Stimulated activated CD4-positive, alpha-beta T cell treated with anti-CD3 and anti-CD28 coated beads, Interleukin-1b, Interleukin-23, amount 100 ng/mL, for 24 hours (primary cell): Measurements from ENCODE around the gene SMIM43.
"Not testable (repeated sequence)": the region's sequence is repeated elsewhere in the genome, so short reads cannot be mapped to it uniquely, and the experiment has no call there.

Source experiments
- DNase-seq, 4 experiments: peaks; one replicate each; pipeline ENCODE4 v3.0.0-alpha.2; 2020; ENCODE audit warnings: low read depth in 4 of 4, low spot score in 1 of 4

SMIM43 gene

GRCh38 chr4:121736735-121737351, 28.1 kb downstream of the SMIM43 start:
- no peak for DNase-seq

- no peak for DNase-seq
Observed at GRCh38 chr4:121734571-121734970, 30.4 kb downstream of the SMIM43 start.

- no peak for DNase-seq
Observed at GRCh38 chr4:121733942-121734341, 31.0 kb downstream of the SMIM43 start.

- DNase-seq = not testable (repeated sequence)
Observed at GRCh38 chr4:121729753-121730152, 35.2 kb downstream of the SMIM43 start.

GRCh38 chr4:121728798-121729226, 36.2 kb downstream of the SMIM43 start:
- DNase-seq = no peak

- DNase-seq = no peak
Observed at GRCh38 chr4:121728066-121728465, 36.9 kb downstream of the SMIM43 start.

- DNase-seq = peak in 1 of 4 experiments; percentile 5
Observed at GRCh38 chr4:121726642-121727268, 38.2 kb downstream of the SMIM43 start.

GRCh38 chr4:121724671-121725070, 40.3 kb downstream of the SMIM43 start:
- no peak for DNase-seq

- no peak for DNase-seq
Observed at GRCh38 chr4:121721700-121722099, 43.3 kb downstream of the SMIM43 start.

- DNase-seq = no peak
Observed at GRCh38 chr4:121720109-121720508, 44.9 kb downstream of the SMIM43 start.

GRCh38 chr4:121717680-121718237, 47.2 kb downstream of the SMIM43 start:
- DNase-seq = no peak

GRCh38 chr4:121714548-121714947, 50.4 kb downstream of the SMIM43 start:
- DNase-seq = no peak

GRCh38 chr4:121712783-121713182, 52.2 kb downstream of the SMIM43 start:
- no peak for DNase-seq

GRCh38 chr4:121712001-121712651, 52.8 kb downstream of the SMIM43 start:
- DNase-seq = no peak

- peak in 1 of 4 experiments; percentile 32 for DNase-seq
Observed at GRCh38 chr4:121711263-121712000, 53.5 kb downstream of the SMIM43 start.

- DNase-seq = no peak
Observed at GRCh38 chr4:121709766-121710405, 55.1 kb downstream of the SMIM43 start.
